Hindlimb muscle (tissue), 1 donor: ENCODE data around the gene ST3GAL3. TPM values are rescaled to one million over a fixed set of nuclear protein-coding genes. Genes with fewer than 3 reads are reported as not detected.

ENCODE experiments used
- DNase-seq: peaks from one replicate; pipeline ENCODE4 v3.0.0-alpha.2; 2013
- polyA plus RNA-seq: library from polyadenylated mRNA; unstranded; fragments of 120-200 nt; gene quantifications from one replicate; pipeline ENCODE4 v1.2.1, GENCODE V29; 2013; ENCODE audit not compliant: insufficient read length

ST3GAL3 gene
- polyA plus RNA-seq, 1 donor: 36.4 TPM

GRCh38 chr1:43880604-43881003 lies 173.3 kb downstream of the ST3GAL3 start:
- DNase-seq: no peak

- DNase-seq: no peak
These were observed 174.1 kb downstream of the ST3GAL3 start for GRCh38 chr1:43881415-43881814.

- DNase-seq: no peak
These were observed 175.4 kb downstream of the ST3GAL3 start for GRCh38 chr1:43882763-43883162.

- DNase-seq: no peak
These were observed 176.0 kb downstream of the ST3GAL3 start for GRCh38 chr1:43883321-43883720.

- no peak for DNase-seq
These were observed 178.0 kb downstream of the ST3GAL3 start for GRCh38 chr1:43885279-43885801.

GRCh38 chr1:43887748-43888147 lies 180.4 kb downstream of the ST3GAL3 start:
- DNase-seq: no peak

GRCh38 chr1:43890815-43891214 lies 183.5 kb downstream of the ST3GAL3 start:
- no peak for DNase-seq

GRCh38 chr1:43893006-43893405 lies 185.7 kb downstream of the ST3GAL3 start:
- no peak for DNase-seq

GRCh38 chr1:43898981-43899380 lies 191.6 kb downstream of the ST3GAL3 start:
- no peak for DNase-seq

GRCh38 chr1:43900386-43900785 lies 193.1 kb downstream of the ST3GAL3 start:
- no peak for DNase-seq

- no peak for DNase-seq
These were observed 194.0 kb downstream of the ST3GAL3 start for GRCh38 chr1:43901196-43901961.

GRCh38 chr1:43902058-43902831 lies 194.9 kb downstream of the ST3GAL3 start:
- no peak for DNase-seq

GRCh38 chr1:43904660-43905551 lies 197.6 kb downstream of the ST3GAL3 start:
- DNase-seq: no peak

GRCh38 chr1:43908226-43908625 lies 200.9 kb downstream of the ST3GAL3 start:
- no peak for DNase-seq

GRCh38 chr1:43908858-43909257 lies 201.5 kb downstream of the ST3GAL3 start:
- no peak for DNase-seq

- no peak for DNase-seq
These were observed 203.0 kb downstream of the ST3GAL3 start for GRCh38 chr1:43910343-43910742.

- no peak for DNase-seq
These were observed 205.3 kb downstream of the ST3GAL3 start for GRCh38 chr1:43912607-43913006.

GRCh38 chr1:43913051-43913501 lies 205.7 kb downstream of the ST3GAL3 start:
- DNase-seq: no peak

GRCh38 chr1:43913666-43914360 lies 206.5 kb downstream of the ST3GAL3 start:
- no peak for DNase-seq

- no peak for DNase-seq
These were observed 207.5 kb downstream of the ST3GAL3 start for GRCh38 chr1:43914576-43915525.

GRCh38 chr1:43919906-43920305 lies 212.6 kb downstream of the ST3GAL3 start:
- no peak for DNase-seq
